GM21737 (cell line): Measurements from ENCODE around the gene PDE5A.

Experiments used
- ATAC-seq: cut with Tn5 transposase; IDR thresholded peaks from one replicate; pipeline ENCODE4 v1.9.1; 2021; ENCODE audit warnings: mild to moderate bottlenecking, moderate library complexity; ENCODE audit not compliant: unreplicated experiment

Gene PDE5A

GRCh38 chr4:119525005-119525749 is 103.4 kb downstream of the PDE5A start:
- ATAC-seq, result no peak

GRCh38 chr4:119523399-119523798 is 105.2 kb downstream of the PDE5A start:
- no peak for ATAC-seq

- ATAC-seq, result no peak
Observed at GRCh38 chr4:119521268-119521667, 107.3 kb downstream of the PDE5A start.

GRCh38 chr4:119518915-119519410 is 109.6 kb downstream of the PDE5A start:
- ATAC-seq, result no peak

- no peak for ATAC-seq
Observed at GRCh38 chr4:119518230-119518892, 110.2 kb downstream of the PDE5A start.

GRCh38 chr4:119517361-119518229 is 111.0 kb downstream of the PDE5A start:
- ATAC-seq, result no peak

GRCh38 chr4:119512398-119512797 is 116.2 kb downstream of the PDE5A start:
- ATAC-seq, result no peak

- ATAC-seq, result no peak
Observed at GRCh38 chr4:119510395-119511149, 118.0 kb downstream of the PDE5A start.

GRCh38 chr4:119508281-119508680 is 120.3 kb downstream of the PDE5A start:
- no peak for ATAC-seq

- no peak for ATAC-seq
Observed at GRCh38 chr4:119506806-119507205, 121.8 kb downstream of the PDE5A start.

GRCh38 chr4:119504616-119505015 is 124.0 kb downstream of the PDE5A start:
- ATAC-seq, result no peak

GRCh38 chr4:119501740-119502139 is 126.9 kb downstream of the PDE5A start:
- no peak for ATAC-seq

GRCh38 chr4:119498527-119498926 is 130.1 kb downstream of the PDE5A start:
- ATAC-seq, result no peak

GRCh38 chr4:119493886-119494285 is 134.7 kb downstream of the PDE5A start:
- no peak for ATAC-seq

GRCh38 chr4:119493419-119493818 is 135.2 kb downstream of the PDE5A start:
- ATAC-seq, result no peak

GRCh38 chr4:119490335-119490734 is 138.3 kb downstream of the PDE5A start:
- ATAC-seq, result no peak

GRCh38 chr4:119489305-119489704 is 139.3 kb downstream of the PDE5A start:
- ATAC-seq, result no peak

GRCh38 chr4:119480331-119480730 is 148.3 kb downstream of the PDE5A start:
- ATAC-seq, result no peak

GRCh38 chr4:119479835-119480234 is 148.8 kb downstream of the PDE5A start:
- no peak for ATAC-seq

- no peak for ATAC-seq
Observed at GRCh38 chr4:119479180-119479808, 149.3 kb downstream of the PDE5A start.
